ENCODE data around the gene ZNF273. TPM values are rescaled to one million over a fixed set of nuclear protein-coding genes. Genes with fewer than 3 reads are reported as not detected.

ZNF273 gene
- polyA plus RNA-seq, 1 donor from 2014 or later, result 21.7 TPM

GRCh38 chr7:64872351-64873154 lies 30.5 kb upstream of the ZNF273 start:
- no peaks in the 10 kb centered on the region for H4K20me1 ChIP-seq (ENCODE audit: insufficient read depth)
- H3F3A ChIP-seq (ENCODE audit: insufficient read depth, low read length, poor library complexity, severe bottlenecking), result no peaks in the 10 kb centered on the region
- no peaks in the 10 kb centered on the region for H3K9me2 ChIP-seq (ENCODE audit: insufficient read depth, low read length)
- no peaks in the 10 kb centered on the region for H3K36me3 ChIP-seq (ENCODE audit: insufficient read depth, low read length)
- H3K27me3 ChIP-seq (ENCODE audit: insufficient read depth, low read depth, low read length), result no peaks in the 10 kb centered on the region
- TF ChIP-seq SMC3 (conservative IDR thresholded peaks at IDR 0.05; ENCODE audit: poor library complexity) (no peak), CTCF (IDR thresholded peaks at IDR 0.05; ENCODE audit: poor library complexity, severe bottlenecking) (no peak), EZH2 (IDR thresholded peaks at IDR 0.05; ENCODE audit: borderline replicate concordance, insufficient read depth, low read length, poor library complexity, severe bottlenecking) (no peak), EP300 (conservative IDR thresholded peaks at IDR 0.05; ENCODE audit: poor library complexity, severe bottlenecking) (no peak), MXI1 (conservative IDR thresholded peaks at IDR 0.05; ENCODE audit: poor library complexity, severe bottlenecking) (no peak), POLR2AphosphoS5 (IDR thresholded peaks at IDR 0.05) (no peak), RAD21 (conservative IDR thresholded peaks at IDR 0.05) (no peak)
- no peak overlapping the region for H2AFZ ChIP-seq (ENCODE audit: low read depth, low read length)
- H3K9ac ChIP-seq (ENCODE audit: low read length), result no peak overlapping the region
- H3K9me3 ChIP-seq (ENCODE audit: low read length), result peaks cover 25% of the 10 kb centered on the region
- no peaks in the 10 kb centered on the region for H3K79me2 ChIP-seq (replicated peaks; ENCODE audit: insufficient read depth, low read length)
- no peak overlapping the region for H3K27ac ChIP-seq (ENCODE audit: low read length)
- no peak overlapping the region for H3K4me3 ChIP-seq (ENCODE audit: low read length)
- no peak overlapping the region for H3K4me2 ChIP-seq (ENCODE audit: low read length)

GRCh38 chr7:64873155-64873500 lies 29.9 kb upstream of the ZNF273 start:
- Histone ChIP-seq H3K9ac (ENCODE audit: low read length) (no peak overlapping the region), H3K4me2 (ENCODE audit: low read length) (no peak overlapping the region), H3K4me3 (ENCODE audit: low read length) (no peak overlapping the region), H4K20me1 (ENCODE audit: insufficient read depth) (no peaks in the 10 kb centered on the region), H2AFZ (ENCODE audit: low read depth, low read length) (no peak overlapping the region), H3K27me3 (ENCODE audit: insufficient read depth, low read depth, low read length) (no peaks in the 10 kb centered on the region), H3F3A (ENCODE audit: insufficient read depth, low read length, poor library complexity, severe bottlenecking) (no peaks in the 10 kb centered on the region), H3K79me2 (replicated peaks; ENCODE audit: insufficient read depth, low read length) (no peaks in the 10 kb centered on the region), H3K36me3 (ENCODE audit: insufficient read depth, low read length) (no peaks in the 10 kb centered on the region), H3K27ac (ENCODE audit: low read length) (no peak overlapping the region), H3K9me2 (ENCODE audit: insufficient read depth, low read length) (no peaks in the 10 kb centered on the region), H3K9me3 (ENCODE audit: low read length) (peaks cover 20% of the 10 kb centered on the region)
- no peak for TF ChIP-seq CTCF (IDR thresholded peaks at IDR 0.05; ENCODE audit: poor library complexity, severe bottlenecking)

GRCh38 chr7:64873517-64873916 lies 29.6 kb upstream of the ZNF273 start:
- Histone ChIP-seq H3K27ac (ENCODE audit: low read length) (no peak overlapping the region), H3K27me3 (ENCODE audit: insufficient read depth, low read depth, low read length) (no peaks in the 10 kb centered on the region), H3K9me3 (ENCODE audit: low read length) (peaks cover 20% of the 10 kb centered on the region), H3K79me2 (replicated peaks; ENCODE audit: insufficient read depth, low read length) (no peaks in the 10 kb centered on the region), H3K4me3 (ENCODE audit: low read length) (no peak overlapping the region), H2AFZ (ENCODE audit: low read depth, low read length) (no peak overlapping the region), H3K36me3 (ENCODE audit: insufficient read depth, low read length) (no peaks in the 10 kb centered on the region), H4K20me1 (ENCODE audit: insufficient read depth) (no peaks in the 10 kb centered on the region), H3F3A (ENCODE audit: insufficient read depth, low read length, poor library complexity, severe bottlenecking) (no peaks in the 10 kb centered on the region), H3K9me2 (ENCODE audit: insufficient read depth, low read length) (no peaks in the 10 kb centered on the region), H3K4me2 (ENCODE audit: low read length) (no peak overlapping the region), H3K9ac (ENCODE audit: low read length) (no peak overlapping the region)
- TF ChIP-seq EZH2 (IDR thresholded peaks at IDR 0.05; ENCODE audit: borderline replicate concordance, insufficient read depth, low read length, poor library complexity, severe bottlenecking) (no peak), SMC3 (conservative IDR thresholded peaks at IDR 0.05; ENCODE audit: poor library complexity) (no peak), POLR2AphosphoS5 (IDR thresholded peaks at IDR 0.05) (no peak), MXI1 (conservative IDR thresholded peaks at IDR 0.05; ENCODE audit: poor library complexity, severe bottlenecking) (no peak), RAD21 (conservative IDR thresholded peaks at IDR 0.05) (no peak), EP300 (conservative IDR thresholded peaks at IDR 0.05; ENCODE audit: poor library complexity, severe bottlenecking) (no peak), REST (IDR thresholded peaks at IDR 0.05; ENCODE audit: borderline replicate concordance) (no peak), CTCF (IDR thresholded peaks at IDR 0.05; ENCODE audit: poor library complexity, severe bottlenecking) (no peak), TAF1 (IDR thresholded peaks at IDR 0.05; ENCODE audit: low read depth) (no peak)
